ENCODE measurements around the gene AKAP10. TPM values are rescaled to one million over a fixed set of nuclear protein-coding genes. Genes with fewer than 3 reads are reported as not detected.
A peak's percentile ranks its signal among the peaks of the same experiment; 100 is the strongest.

Gene AKAP10
- total RNA-seq, 1 donor from 2014 or later, result 15.0 TPM

DNA sequence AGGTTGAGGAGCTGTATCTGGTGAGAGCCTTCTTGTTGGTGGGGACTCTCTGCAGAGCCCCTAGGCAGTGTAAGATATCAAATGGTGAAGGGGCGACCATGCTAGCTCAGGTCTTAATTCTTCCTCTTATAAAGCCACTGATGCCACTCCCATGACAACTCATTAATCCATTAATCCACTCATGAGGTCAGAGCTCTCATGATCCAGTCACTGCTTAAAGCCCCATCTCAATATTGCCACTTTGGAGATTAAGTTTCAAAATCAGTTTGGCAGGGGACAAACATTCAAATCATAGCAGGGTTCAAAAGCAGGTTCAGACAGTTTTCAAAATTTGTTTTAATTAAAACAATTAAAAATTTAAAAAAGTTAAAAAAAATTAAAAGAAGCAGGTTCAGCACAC lies 18.5 kb upstream of the AKAP10 start:
- no peak for DNase-seq (ENCODE audit: low spot score in 2 of 2)
- intact Hi-C loops (cut with DNase I), result loop anchor here (10.0 kb wide), 1 partner anchor 229 kb away; no protein-coding TSS in a partner anchor
- Histone ChIP-seq H3K9me3 (no peaks in the 10 kb centered on the region), H3K4me3 (no peak overlapping the region), H3K27ac (no peak overlapping the region), H3K36me3 (no peaks in the 10 kb centered on the region), H3K27me3 (no peaks in the 10 kb centered on the region), H3K4me1 (peaks cover 2 to 3% of the 10 kb centered on the region in 2 donors)
- TF ChIP-seq, protein P1, sequence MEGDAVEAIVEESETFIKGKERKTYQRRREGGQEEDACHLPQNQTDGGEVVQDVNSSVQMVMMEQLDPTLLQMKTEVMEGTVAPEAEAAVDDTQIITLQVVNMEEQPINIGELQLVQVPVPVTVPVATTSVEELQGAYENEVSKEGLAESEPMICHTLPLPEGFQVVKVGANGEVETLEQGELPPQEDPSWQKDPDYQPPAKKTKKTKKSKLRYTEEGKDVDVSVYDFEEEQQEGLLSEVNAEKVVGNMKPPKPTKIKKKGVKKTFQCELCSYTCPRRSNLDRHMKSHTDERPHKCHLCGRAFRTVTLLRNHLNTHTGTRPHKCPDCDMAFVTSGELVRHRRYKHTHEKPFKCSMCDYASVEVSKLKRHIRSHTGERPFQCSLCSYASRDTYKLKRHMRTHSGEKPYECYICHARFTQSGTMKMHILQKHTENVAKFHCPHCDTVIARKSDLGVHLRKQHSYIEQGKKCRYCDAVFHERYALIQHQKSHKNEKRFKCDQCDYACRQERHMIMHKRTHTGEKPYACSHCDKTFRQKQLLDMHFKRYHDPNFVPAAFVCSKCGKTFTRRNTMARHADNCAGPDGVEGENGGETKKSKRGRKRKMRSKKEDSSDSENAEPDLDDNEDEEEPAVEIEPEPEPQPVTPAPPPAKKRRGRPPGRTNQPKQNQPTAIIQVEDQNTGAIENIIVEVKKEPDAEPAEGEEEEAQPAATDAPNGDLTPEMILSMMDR (IDR thresholded peaks at IDR 0.05), result no peak

GRCh38 chr17:19992803-19993713 lies 15.4 kb upstream of the AKAP10 start:
- Histone ChIP-seq H3K9me3 (no peaks in the 10 kb centered on the region), H3K4me1 (peaks cover 2 to 3% of the 10 kb centered on the region in 2 donors), H3K27ac (peak overlapping the region in 1 of 2 donors; percentile 33), H3K4me3 (peak overlapping the region; percentile 24 to 50), H3K36me3 (no peaks in the 10 kb centered on the region), H3K27me3 (no peaks in the 10 kb centered on the region)
- TF ChIP-seq, protein P1 (IDR thresholded peaks at IDR 0.05), result peak; percentile 63 to 78 (median 72)
- intact Hi-C loops (cut with DNase I), result loop anchor here (1.0 to 10.0 kb wide), 4 partner anchors 18 to 319 kb away; no protein-coding TSS in a partner anchor
- DNase-seq (ENCODE audit: low spot score in 2 of 2), result peak; percentile 53 to 95

DNA sequence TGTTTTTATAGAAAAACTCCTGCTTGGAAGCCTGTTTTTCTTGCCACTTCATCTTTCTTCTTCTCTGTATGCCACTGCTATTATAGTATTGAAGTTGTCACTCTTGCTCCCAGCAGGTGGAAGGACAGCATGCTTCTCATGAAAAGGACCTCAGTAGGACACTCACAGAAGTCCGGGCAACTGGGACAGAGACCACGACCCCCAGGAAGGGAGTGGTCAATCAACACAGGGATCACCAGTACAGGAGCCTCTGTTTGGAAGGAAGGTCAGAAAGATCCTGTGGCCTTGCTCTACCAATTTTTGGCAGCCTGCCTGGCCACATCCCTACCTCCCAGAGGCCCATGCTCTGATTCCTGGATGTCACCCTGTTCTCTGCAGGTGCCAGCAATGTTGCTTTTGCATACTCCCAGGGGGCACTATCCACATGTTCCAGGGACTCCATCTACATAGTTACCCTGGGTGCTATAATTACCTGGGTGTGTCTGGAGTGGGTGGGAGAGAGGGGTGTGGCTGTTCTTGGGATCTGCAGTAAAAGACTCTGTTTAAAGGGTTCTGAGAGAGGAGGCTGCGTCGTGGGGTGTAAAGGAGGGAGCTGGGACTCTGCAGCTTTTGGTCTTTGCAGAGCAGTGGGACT lies 13.7 kb upstream of the AKAP10 start:
- H3K27ac ChIP-seq, result no peak overlapping the region
- H3K36me3 ChIP-seq, result no peaks in the 10 kb centered on the region
- peaks cover 2 to 3% of the 10 kb centered on the region in 2 donors for H3K4me1 ChIP-seq
- H3K4me3 ChIP-seq, result no peak overlapping the region
- H3K9me3 ChIP-seq, result no peaks in the 10 kb centered on the region
- intact Hi-C loops (cut with DNase I), result loop anchor here (5.0 to 10.0 kb wide), 2 partner anchors 233 to 321 kb away; no protein-coding TSS in a partner anchor
- TF ChIP-seq, protein P1 (IDR thresholded peaks at IDR 0.05), result no peak
- H3K27me3 ChIP-seq, result no peaks in the 10 kb centered on the region
- DNase-seq (ENCODE audit: low spot score in 2 of 2), result no peak

DNA sequence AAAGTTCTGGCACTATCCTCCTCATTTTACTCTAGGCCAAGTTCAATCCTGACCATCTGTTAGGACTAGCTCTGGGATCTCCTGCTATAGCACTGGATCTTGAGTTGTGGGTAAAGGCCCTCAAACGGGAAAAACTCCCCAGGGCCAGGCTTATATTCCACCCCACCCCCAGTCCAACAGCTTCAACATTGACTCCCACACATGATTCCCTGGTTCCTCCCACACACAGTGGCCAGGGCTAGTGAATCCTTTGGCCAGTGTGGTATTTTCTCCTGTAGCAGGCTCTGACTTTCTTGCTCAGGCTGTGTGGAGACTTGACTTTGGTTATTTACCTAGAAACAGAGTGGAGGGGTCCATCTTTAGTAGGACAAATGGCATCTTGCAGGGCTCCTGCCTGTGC lies 10.3 kb upstream of the AKAP10 start:
- intact Hi-C loops (cut with DNase I), result no loop called here
- no peak overlapping the region for H3K27ac ChIP-seq

More for the DNA sequence above, 10.3 kb upstream of the AKAP10 start:
- TF ChIP-seq, protein P1 (IDR thresholded peaks at IDR 0.05), result no peak
- Histone ChIP-seq H3K36me3 (no peaks in the 10 kb centered on the region), H3K9me3 (no peaks in the 10 kb centered on the region), H3K27me3 (no peaks in the 10 kb centered on the region), H3K4me3 (no peak overlapping the region), H3K4me1 (peaks cover under 1% of the 10 kb centered on the region in 2 donors)
- no peak for DNase-seq (ENCODE audit: low spot score in 2 of 2)

Measured in ascending aorta (tissue), 2 donors.